HepG2 (cell line): Measurements from ENCODE around the gene SELENOM. TPM values are rescaled to one million over a fixed set of nuclear protein-coding genes. Genes with fewer than 3 reads are reported as not detected.

Source experiments
- ATAC-seq: fragments of 200-7000 bp; cut with Tn5 transposase; 3 replicates; pipeline ENCODE4 v1.9.1; 2020; ENCODE audit warnings: mild to moderate bottlenecking, moderate library complexity
- BruUV-seq: library from RNA; stranded (reverse); fragments of 400-500 nt; replicated peaks from 2 replicates; lab custom pipeline; 2021; lab: Mats Ljungman, UMichigan
- CTCF ChIA-PET: fragments of 300-600 bp; formaldehyde crosslinking; extraction: SDS; loops from one replicate; lab custom pipeline; 2021; ENCODE audit warnings: low total read pairs, inconsistent platforms, low intra/inter-chr PET ratio; lab: Yijun Ruan, JAX
- POLR2A ChIA-PET: fragments of 350-600 bp; sonication (Branson Sonifier 250); formaldehyde crosslinking; loops from one replicate; lab custom pipeline; 2020; ENCODE audit warnings: antibody characterized with exemption, inconsistent platforms; lab: Yijun Ruan, JAX
- DNase-seq: peaks from one replicate; pipeline ENCODE4 v3.0.0-alpha.2; 2015; ENCODE audit warnings: low spot score
- FAIRE-seq: peaks from 3 replicates; lab custom pipeline; 2011; peaks lifted over from hg19 to GRCh38; lab: Jason Lieb, UNC
- H2AFZ ChIP-seq: one replicate; pipeline ENCODE4 v1.6.1; 2011; ENCODE audit warnings: low read length, inconsistent platforms
- H3K27ac ChIP-seq: fragments of 300-600 bp; 3 replicates; pipeline ENCODE4 v1.8.0; 2011; ENCODE audit warnings: mixed run types, mild to moderate bottlenecking, mixed read lengths, low read length, inconsistent platforms; ENCODE audit not compliant: insufficient read depth; ENCODE audit errors: extremely low read length
- H3K27me3 ChIP-seq, 2 experiments: fragments of 200-600 bp in 1 of 2; 2 replicates in 1 of 2; 3 replicates in 1 of 2; pipeline versions ENCODE4 v1.6.0 to v1.8.0; 2011; ENCODE audit warnings: low read length in 2 of 2, mild to moderate bottlenecking in 2 of 2, moderate library complexity in 2 of 2, inconsistent platforms in 1 of 2; ENCODE audit not compliant: insufficient read depth in 2 of 2, control insufficient read depth in 1 of 2
- H3K36me3 ChIP-seq, 2 experiments: fragments of 200-600 bp in 1 of 2; replicated peaks in 1 of 2; 2 replicates in 1 of 2; 3 replicates in 1 of 2; pipeline versions ENCODE4 v1.5.1 to v1.8.0; 2011; ENCODE audit warnings: low read length in 2 of 2, inconsistent platforms in 1 of 2; ENCODE audit not compliant: insufficient read depth in 2 of 2, control insufficient read depth in 1 of 2
- H3K4me1 ChIP-seq: 2 replicates; pipeline ENCODE4 v1.5.1; 2012; ENCODE audit warnings: low read length, inconsistent platforms; ENCODE audit not compliant: insufficient read depth
- H3K4me2 ChIP-seq: 2 replicates; pipeline ENCODE4 v1.6.0; 2011; ENCODE audit warnings: low read depth, low read length, inconsistent platforms
- H3K4me3 ChIP-seq, 3 experiments: fragments of 200-600 bp in 1 of 3; sonication (generic), shearing (Covaris generic) in 1 of 3; replicated peaks in 1 of 3; 2 replicates each; pipeline ENCODE4 v1.5.1; 2011 to 2016; ENCODE audit warnings: low read length in 3 of 3, inconsistent platforms in 2 of 3, low read depth in 2 of 3, mild to moderate bottlenecking in 2 of 3, control low read depth in 1 of 3, mixed read lengths in 1 of 3; ENCODE audit not compliant: insufficient read depth in 1 of 3
- H3K79me2 ChIP-seq: one replicate; pipeline ENCODE4 v1.6.1; 2011; ENCODE audit warnings: low read length, inconsistent platforms; ENCODE audit not compliant: insufficient read depth
- H3K9ac ChIP-seq: 2 replicates; pipeline ENCODE4 v1.6.0; 2011; ENCODE audit warnings: mild to moderate bottlenecking, low read depth, low read length, inconsistent platforms; ENCODE audit not compliant: insufficient read depth
- H3K9me3 ChIP-seq: 2 replicates; pipeline ENCODE4 v1.5.1; 2012; ENCODE audit warnings: mild to moderate bottlenecking, low read length
- H4K20me1 ChIP-seq: 2 replicates; pipeline ENCODE4 v1.6.0; 2011; ENCODE audit warnings: inconsistent platforms, mild to moderate bottlenecking, low read length, moderate library complexity; ENCODE audit not compliant: insufficient read depth
- HNF4A ChIP-seq: sonication (generic); formaldehyde crosslinking; IDR thresholded peaks from 2 replicates; pipeline ENCODE4 v1.4.0; 2020; ENCODE audit warnings: missing genetic modification reagents
- HNF4G ChIP-seq, 2 experiments: sonication (generic) in 1 of 2; formaldehyde crosslinking in 1 of 2; IDR thresholded peaks; 2 replicates each; pipeline versions ENCODE4 v1.4.0 to v1.6.1; 2011 to 2020; ENCODE audit warnings: borderline replicate concordance in 2 of 2, low read depth in 2 of 2, mild to moderate bottlenecking in 2 of 2, low read length in 1 of 2, missing genetic modification reagents in 1 of 2, moderate library complexity in 1 of 2
- YEATS4 ChIP-seq: sonication (generic); formaldehyde crosslinking; IDR thresholded peaks from 2 replicates; pipeline ENCODE4 v1.4.0; 2020; ENCODE audit warnings: missing genetic modification reagents, borderline replicate concordance
- ZNF331 ChIP-seq: sonication (generic); formaldehyde crosslinking; IDR thresholded peaks from 2 replicates; pipeline ENCODE4 v1.4.0; 2020; ENCODE audit warnings: missing genetic modification reagents
- ZNF616 ChIP-seq: sonication (generic); formaldehyde crosslinking; IDR thresholded peaks from 2 replicates; pipeline ENCODE4 v1.5.0; 2020; ENCODE audit warnings: low read depth, mild to moderate bottlenecking, missing genetic modification reagents
- WGBS: methylation state at CpG from one replicate; pipeline ENCODE4 v1.1.6; 2017; ENCODE audit warnings: low lambda C conversion rate; 5-methylcytosine and 5-hydroxymethylcytosine counted together
- in situ Hi-C: cut with HindIII; loops from 2 replicates; pipeline ENCODE4 v1.10.0; 2017; ENCODE audit warnings: low pct_unique_long_range_greater_than_20kb; ENCODE audit not compliant: extremely low pct_ligation_motif_present
- intact Hi-C: fragments of 100-400 bp; cut with micrococcal nuclease; formaldehyde crosslinking; loops from one replicate; pipeline ENCODE4 v1.10.0; 2022; ENCODE audit not compliant: unreplicated experiment
- polyA plus RNA-seq, 8 experiments: library from polyadenylated mRNA; depleted of rRNA in 3 of 8; stranded (reverse) in 7 of 8; unstranded in 1 of 8; fragments of >200 nt; fragmentation: Illumina TruSeq in 4 of 8; extraction: Trizol in 4 of 8; gene quantifications; 2 replicates each; pipeline versions ENCODE4 v1.2.1 to v1.2.3, GENCODE V29; 2011 to 2016; ENCODE audit warnings: low read depth in 4 of 8, missing spikeins in 1 of 8, mixed read lengths in 1 of 8; ENCODE audit not compliant: insufficient read depth in 1 of 8
- total RNA-seq, 5 experiments: library from RNA; depleted of rRNA; stranded (reverse); fragments of >200 nt; fragmentation: Illumina TruSeq; extraction: Trizol; gene quantifications; 2 replicates each; pipeline ENCODE4 v1.2.3, GENCODE V29; 2016; ENCODE audit warnings: low read depth in 1 of 5
- TF ChIP-seq, protein P1 (sequence below): sonication (generic); formaldehyde crosslinking; IDR thresholded peaks from 2 replicates; pipeline ENCODE4 v1.5.1; 2020; ENCODE audit warnings: mild to moderate bottlenecking, moderate library complexity, missing genetic modification reagents
- TF ChIP-seq, protein P2 (sequence below): sonication (generic); formaldehyde crosslinking; IDR thresholded peaks from 2 replicates; pipeline ENCODE4 v1.5.0; 2020; ENCODE audit warnings: mild to moderate bottlenecking, missing genetic modification reagents, moderate library complexity

Gene SELENOM
- total and polyA plus RNA-seq, 2 of the 13 experiments (the other 11 are each of a cell fraction or from before 2014, with no cell fraction given), result 4.1 to 4.3 TPM

DNA sequence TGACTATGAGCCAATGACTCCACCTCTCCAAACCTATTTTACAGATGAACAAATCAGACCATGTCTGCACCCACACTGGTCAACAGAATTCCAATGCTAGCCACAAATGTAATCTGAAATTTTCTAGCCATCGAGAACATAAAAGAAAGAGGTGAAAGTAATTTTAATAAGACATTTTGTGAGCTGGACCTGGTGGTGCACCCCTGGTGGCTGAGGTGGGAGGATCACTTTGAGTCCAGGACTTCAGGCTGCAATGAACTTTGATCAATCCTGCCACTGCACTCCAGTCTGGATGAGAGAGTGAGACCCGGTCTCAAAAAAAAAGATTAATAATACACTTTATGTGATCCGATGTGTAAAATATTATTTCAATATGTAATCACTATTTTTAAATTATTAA is 43.2 kb upstream of the SELENOM start:
- H3K4me1 ChIP-seq, result peaks cover 27% of the 10 kb centered on the region
- POLR2A ChIA-PET, result interaction anchor here (1.2 to 1.9 kb wide), 2 partner anchors 9 to 182 kb away, joined by 3 to 9 read pairs; partner anchors contain the start of genes RNF185 and TUG1
- H3K4me2 ChIP-seq, result peak overlapping the region; percentile 47; the same call in 1 of the 2 replicates
- H3K9me3 ChIP-seq, result no peaks in the 10 kb centered on the region
- no peaks in the 10 kb centered on the region for H3K36me3 ChIP-seq
- H2AFZ ChIP-seq, result no peak overlapping the region
- WGBS, result 3% methylated on average over 3 of the region's 3 CpGs
- in situ Hi-C loops, result no loop called here
- no peak overlapping the region for H3K27ac ChIP-seq
- FAIRE-seq, result peak; percentile 96
- H4K20me1 ChIP-seq, result no peaks in the 10 kb centered on the region
- ATAC-seq, result peak; percentile 83
- BruUV-seq, result no TSS peak
- TF ChIP-seq ZNF331 (CRISPR knock-in tag), result no peak
- TF ChIP-seq HNF4A (CRISPR knock-in tag), result peak; percentile 67
- TF ChIP-seq, protein P1, sequence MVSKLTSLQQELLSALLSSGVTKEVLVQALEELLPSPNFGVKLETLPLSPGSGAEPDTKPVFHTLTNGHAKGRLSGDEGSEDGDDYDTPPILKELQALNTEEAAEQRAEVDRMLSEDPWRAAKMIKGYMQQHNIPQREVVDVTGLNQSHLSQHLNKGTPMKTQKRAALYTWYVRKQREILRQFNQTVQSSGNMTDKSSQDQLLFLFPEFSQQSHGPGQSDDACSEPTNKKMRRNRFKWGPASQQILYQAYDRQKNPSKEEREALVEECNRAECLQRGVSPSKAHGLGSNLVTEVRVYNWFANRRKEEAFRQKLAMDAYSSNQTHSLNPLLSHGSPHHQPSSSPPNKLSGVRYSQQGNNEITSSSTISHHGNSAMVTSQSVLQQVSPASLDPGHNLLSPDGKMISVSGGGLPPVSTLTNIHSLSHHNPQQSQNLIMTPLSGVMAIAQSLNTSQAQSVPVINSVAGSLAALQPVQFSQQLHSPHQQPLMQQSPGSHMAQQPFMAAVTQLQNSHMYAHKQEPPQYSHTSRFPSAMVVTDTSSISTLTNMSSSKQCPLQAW (CRISPR knock-in tag), result no peak
- TF ChIP-seq HNF4G (IDR thresholded peaks at IDR 0.05; ENCODE audit: borderline replicate concordance, low read depth, low read length), result peak; percentile 49; the same call in 1 of the 2 replicates
- no peak for TF ChIP-seq HNF4G (CRISPR knock-in tag; IDR thresholded peaks at IDR 0.05; ENCODE audit: borderline replicate concordance, low read depth)
- 0 out of 2 replicates have a peak, but pooled peaks have one; percentile 30 for TF ChIP-seq YEATS4 (CRISPR knock-in tag)
- TF ChIP-seq, protein P2, sequence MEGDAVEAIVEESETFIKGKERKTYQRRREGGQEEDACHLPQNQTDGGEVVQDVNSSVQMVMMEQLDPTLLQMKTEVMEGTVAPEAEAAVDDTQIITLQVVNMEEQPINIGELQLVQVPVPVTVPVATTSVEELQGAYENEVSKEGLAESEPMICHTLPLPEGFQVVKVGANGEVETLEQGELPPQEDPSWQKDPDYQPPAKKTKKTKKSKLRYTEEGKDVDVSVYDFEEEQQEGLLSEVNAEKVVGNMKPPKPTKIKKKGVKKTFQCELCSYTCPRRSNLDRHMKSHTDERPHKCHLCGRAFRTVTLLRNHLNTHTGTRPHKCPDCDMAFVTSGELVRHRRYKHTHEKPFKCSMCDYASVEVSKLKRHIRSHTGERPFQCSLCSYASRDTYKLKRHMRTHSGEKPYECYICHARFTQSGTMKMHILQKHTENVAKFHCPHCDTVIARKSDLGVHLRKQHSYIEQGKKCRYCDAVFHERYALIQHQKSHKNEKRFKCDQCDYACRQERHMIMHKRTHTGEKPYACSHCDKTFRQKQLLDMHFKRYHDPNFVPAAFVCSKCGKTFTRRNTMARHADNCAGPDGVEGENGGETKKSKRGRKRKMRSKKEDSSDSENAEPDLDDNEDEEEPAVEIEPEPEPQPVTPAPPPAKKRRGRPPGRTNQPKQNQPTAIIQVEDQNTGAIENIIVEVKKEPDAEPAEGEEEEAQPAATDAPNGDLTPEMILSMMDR (CRISPR knock-in tag), result peak; percentile 51
- TF ChIP-seq ZNF616, result no peak
- TF ChIP-seq, all 625 proteins: peak for 4
- Histone ChIP-seq H3K9ac (no peak overlapping the region), H3K27me3 (peaks cover 2 to 4% of the 10 kb centered on the region in 2 experiments; a peak in 2 of 5 replicates), H3K79me2 (no peaks in the 10 kb centered on the region), H3K4me3 (no peak overlapping the region)
- CTCF ChIA-PET, result interaction anchor here (1.0 to 3.0 kb wide), 2 partner anchors 43 to 203 kb away, joined by 3 to 17 read pairs; partner anchors contain the start of gene SELENOM
- DNase-seq, result peak; percentile 60
- intact Hi-C loops, result no loop called here
